Thymus (tissue), 11 donors: ENCODE measurements around the gene PNPLA7. TPM values are rescaled to one million over a fixed set of nuclear protein-coding genes. Genes with fewer than 3 reads are reported as not detected.
"Not testable (repeated sequence)": the region's sequence is repeated elsewhere in the genome, so short reads cannot be mapped to it uniquely, and the experiment has no call there.

ENCODE experiments used
- DNase-seq, 9 donors: peaks; one replicate each; pipeline ENCODE4 v3.0.0-alpha.2; 2013; ENCODE audit warnings: low spot score in 9 of 9, low read depth in 6 of 9, missing footprints in 1 of 9
- H3K27ac ChIP-seq, 2 donors: one replicate each; pipeline ENCODE4 v1.5.1; 2013; ENCODE audit warnings: control low read depth in 1 of 2, low read depth in 1 of 2, low read length in 1 of 2, mild to moderate bottlenecking in 1 of 2, moderate library complexity in 1 of 2
- H3K27me3 ChIP-seq, 2 donors: one replicate each; pipeline ENCODE4 v1.5.1; 2013; ENCODE audit warnings: low read length in 1 of 2; ENCODE audit not compliant: control insufficient read depth in 2 of 2, insufficient read depth in 1 of 2
- H3K36me3 ChIP-seq, 2 donors: one replicate each; pipeline ENCODE4 v1.5.1; 2013; ENCODE audit warnings: low read length in 1 of 2, mild to moderate bottlenecking in 1 of 2, moderate library complexity in 1 of 2; ENCODE audit not compliant: control insufficient read depth in 2 of 2, insufficient read depth in 2 of 2
- H3K4me1 ChIP-seq, 2 donors: one replicate each; pipeline ENCODE4 v1.5.1; 2013; ENCODE audit warnings: low read length in 2 of 2; ENCODE audit not compliant: control insufficient read depth in 2 of 2, insufficient read depth in 2 of 2
- H3K4me3 ChIP-seq, 2 donors: one replicate each; pipeline ENCODE4 v1.5.1; 2013; ENCODE audit warnings: low read length in 2 of 2, control low read depth in 1 of 2, mild to moderate bottlenecking in 1 of 2
- H3K9me3 ChIP-seq, 2 donors: one replicate each; pipeline ENCODE4 v1.5.1; 2013; ENCODE audit warnings: low read length in 1 of 2, mild to moderate bottlenecking in 1 of 2; ENCODE audit not compliant: control insufficient read depth in 2 of 2, insufficient read depth in 1 of 2
- whole genome bisulfite sequencing: extraction: QIAGEN DNeasy Blood & Tissue Kit; methylation state at CpG from one replicate; pipeline ENCODE4 v1.1.7; 2013; 5-methylcytosine and 5-hydroxymethylcytosine counted together
- polyA plus RNA-seq: library from polyadenylated mRNA; stranded (reverse); fragments of 200-250 nt; gene quantifications from one replicate; pipeline ENCODE4 v1.2.3, GENCODE V29; 2013
- total RNA-seq: library from RNA; stranded (reverse); fragments of 120-200 nt; gene quantifications from one replicate; pipeline ENCODE4 v1.2.4, GENCODE V29; 2013
- donor health status: healthy.

The PNPLA7 gene
- total and polyA plus RNA-seq, 2 donors, result 1.6 to 11.5 TPM

DNA sequence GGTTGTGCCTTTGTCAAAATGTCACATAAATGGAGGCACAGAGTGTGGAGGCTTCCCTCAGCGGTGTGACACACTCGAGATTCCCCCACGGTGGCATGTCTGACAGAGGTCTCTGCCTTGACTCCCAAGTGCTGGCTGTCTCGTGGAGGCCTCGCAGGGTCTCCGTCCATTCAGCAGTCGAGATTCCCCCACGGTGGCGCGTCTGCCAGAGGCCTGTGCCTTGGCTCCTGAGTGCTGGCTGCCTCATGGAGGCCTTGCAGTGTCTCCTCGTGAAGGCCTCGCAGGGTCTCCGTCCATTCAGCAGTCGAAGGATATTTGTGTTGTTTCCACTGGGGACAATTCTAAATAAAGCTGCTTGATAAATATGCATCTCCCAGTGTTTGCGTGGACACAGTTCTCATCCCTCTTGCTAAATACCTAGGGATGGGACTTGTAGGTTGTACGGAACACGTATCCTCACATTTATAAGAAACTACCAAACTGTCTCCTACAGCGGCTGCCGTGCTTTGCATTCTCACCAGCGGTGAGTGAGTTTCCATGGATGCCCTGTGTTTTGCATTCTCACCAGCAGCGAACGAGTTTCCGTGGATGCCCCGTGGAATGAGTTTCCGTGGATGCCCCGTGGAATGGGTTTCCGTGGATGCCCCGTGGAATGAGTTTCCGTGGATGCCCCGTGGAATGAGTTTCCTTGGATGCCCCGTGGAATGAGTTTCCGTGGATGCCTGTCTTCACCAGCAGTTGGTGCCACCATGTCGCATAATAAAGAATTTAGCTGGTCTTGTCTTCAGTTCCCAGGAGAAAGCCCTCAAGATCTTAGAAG, 25.8 kb downstream of the PNPLA7 start:
- no peak overlapping the region for H3K4me3 ChIP-seq
- H3K9me3 ChIP-seq, result no peaks in the 10 kb centered on the region
- H3K4me1 ChIP-seq, result no peaks in the 10 kb centered on the region
- WGBS, result 98% methylated on average over 33 of the region's 33 CpGs
- no peaks in the 10 kb centered on the region for H3K36me3 ChIP-seq
- H3K27ac ChIP-seq, result no peak overlapping the region
- DNase-seq, result no peak
- H3K27me3 ChIP-seq, result no peaks in the 10 kb centered on the region

GRCh38 chr9:137522746-137523455, 27.3 kb downstream of the PNPLA7 start:
- Histone ChIP-seq H3K36me3 (no peaks in the 10 kb centered on the region), H3K4me1 (no peaks in the 10 kb centered on the region), H3K27ac (no peak overlapping the region), H3K4me3 (no peak overlapping the region), H3K27me3 (no peaks in the 10 kb centered on the region), H3K9me3 (no peaks in the 10 kb centered on the region)
- DNase-seq, result no peak
- 97% methylated on average over 36 of the region's 36 CpGs for WGBS

DNA sequence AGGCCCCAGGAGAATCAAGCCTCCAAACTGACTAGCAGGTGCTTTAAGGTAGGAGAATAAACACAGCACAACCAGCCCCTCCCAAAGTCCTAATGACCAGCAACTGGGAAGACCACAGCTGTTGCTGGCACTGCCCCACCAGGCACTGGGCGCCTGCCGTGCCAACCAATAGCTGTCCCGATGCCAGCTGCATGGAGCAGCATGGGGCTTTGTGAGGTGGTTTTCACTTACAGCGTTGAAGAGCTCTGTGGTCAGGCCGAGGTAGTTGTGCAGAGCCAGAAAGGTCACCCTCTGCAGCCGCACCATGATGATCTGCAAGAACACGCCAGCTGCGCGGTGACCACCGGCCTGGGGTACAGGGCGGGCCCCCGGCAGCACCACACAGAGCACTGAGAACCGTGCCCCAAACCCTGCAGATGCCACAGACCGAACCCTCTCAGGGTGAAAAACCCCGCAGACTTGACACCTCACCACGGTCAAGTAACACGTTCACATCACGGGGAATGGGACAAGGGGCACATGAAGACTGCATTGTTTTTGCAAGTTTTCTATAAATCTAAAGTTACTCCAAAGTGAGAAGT, 28.7 kb downstream of the PNPLA7 start:
- H3K27me3 ChIP-seq, result no peaks in the 10 kb centered on the region
- WGBS, result 94% methylated on average over 18 of the region's 18 CpGs

DNA sequence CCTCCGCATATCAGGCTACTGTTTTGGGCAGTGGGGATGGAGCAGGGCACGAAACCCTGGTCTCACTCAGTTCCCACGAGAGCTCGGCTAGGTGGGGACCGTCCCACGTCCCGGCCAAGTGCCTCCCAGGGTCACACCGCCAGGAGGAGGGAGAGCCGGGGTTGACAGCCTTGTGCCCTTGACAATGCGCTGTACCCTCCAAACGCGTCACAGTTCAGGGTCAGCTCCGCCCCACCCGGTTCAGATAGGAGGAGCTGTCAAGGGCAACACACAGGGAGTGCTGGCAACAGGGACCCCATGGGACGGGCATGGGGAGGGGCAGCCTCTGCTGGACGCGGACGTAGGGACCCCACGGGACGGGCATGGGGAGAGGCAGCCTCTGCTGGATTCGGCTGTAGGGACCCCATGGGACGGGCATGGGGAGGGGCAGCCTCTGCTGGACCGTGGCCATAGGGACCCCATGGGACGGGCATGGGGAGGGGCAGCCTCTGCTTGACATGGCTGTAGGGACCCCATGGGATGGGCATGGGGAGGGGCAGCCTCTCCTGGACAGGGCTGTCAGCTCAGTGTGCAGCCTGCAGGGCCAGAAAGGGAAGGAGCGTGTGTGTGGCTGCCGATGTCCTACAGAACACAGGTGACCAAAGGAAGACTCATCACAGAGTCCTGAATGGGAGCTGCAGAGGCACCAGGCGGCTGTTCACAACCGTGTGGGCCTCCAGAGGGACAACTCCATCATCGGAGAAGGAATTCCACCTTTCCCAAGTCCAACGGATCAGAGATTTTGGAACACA, 29.4 kb downstream of the PNPLA7 start:
- 95% methylated on average over 30 of the region's 30 CpGs for WGBS
- no peak for DNase-seq

More for the DNA sequence above, 28.7 kb downstream of the PNPLA7 start:
- Histone ChIP-seq H3K4me1 (no peaks in the 10 kb centered on the region), H3K27ac (no peak overlapping the region), H3K9me3 (no peaks in the 10 kb centered on the region), H3K4me3 (no peak overlapping the region), H3K36me3 (no peaks in the 10 kb centered on the region)
- DNase-seq, result no peak

GRCh38 chr9:137519553-137519952, 30.6 kb downstream of the PNPLA7 start:
- Histone ChIP-seq H3K9me3 (peaks cover 0 to 4% of the 10 kb centered on the region in 2 donors), H3K27ac (no peak overlapping the region), H3K36me3 (no peaks in the 10 kb centered on the region), H3K4me3 (no peak overlapping the region), H3K4me1 (no peaks in the 10 kb centered on the region), H3K27me3 (no peaks in the 10 kb centered on the region)
- 87% methylated on average over 10 of the region's 10 CpGs for WGBS
- DNase-seq, result no peak

More for the DNA sequence above, 29.4 kb downstream of the PNPLA7 start:
- Histone ChIP-seq H3K27me3 (no peaks in the 10 kb centered on the region), H3K4me3 (no peak overlapping the region), H3K27ac (no peak overlapping the region), H3K9me3 (no peaks in the 10 kb centered on the region), H3K4me1 (no peaks in the 10 kb centered on the region), H3K36me3 (no peaks in the 10 kb centered on the region)

DNA sequence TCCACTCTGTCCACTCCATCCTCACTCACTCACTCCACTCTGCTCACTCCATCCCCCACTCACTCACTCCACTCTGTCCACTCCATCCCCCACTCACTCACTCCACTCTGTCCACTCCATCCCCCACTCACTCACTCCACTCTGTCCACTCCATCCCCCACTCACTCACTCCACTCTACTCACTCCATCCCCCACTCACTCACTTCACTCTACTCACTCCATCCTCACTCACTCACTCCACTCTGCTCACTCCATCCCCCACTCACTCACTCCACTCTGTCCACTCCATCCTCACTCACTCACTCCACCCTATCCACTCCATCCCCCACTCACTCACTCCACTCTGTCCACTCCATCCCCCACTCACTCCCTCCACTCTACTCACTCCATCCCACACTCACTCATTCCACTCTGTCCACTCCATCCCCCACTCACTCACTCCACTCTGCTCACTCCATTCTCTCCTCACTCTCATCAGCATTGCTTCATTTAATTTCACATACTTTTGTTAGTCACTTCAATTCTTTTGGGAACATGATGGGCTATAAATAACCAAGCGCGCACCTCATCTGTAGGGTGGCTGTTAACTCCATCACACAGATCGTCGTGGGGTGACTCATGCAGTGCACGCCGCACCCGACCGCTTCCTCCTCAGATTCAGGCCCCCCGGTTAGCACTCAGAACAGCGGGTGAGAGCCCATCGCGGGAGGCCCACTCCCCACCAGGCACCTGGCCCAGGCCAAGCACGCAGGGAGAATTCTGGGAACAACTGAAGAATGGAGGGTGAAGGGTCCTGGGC, 31.3 kb downstream of the PNPLA7 start:
- WGBS, result 94% methylated on average over 13 of the region's 13 CpGs

GRCh38 chr9:137516144-137516917, 33.9 kb downstream of the PNPLA7 start:
- Histone ChIP-seq H3K27me3 (no peaks in the 10 kb centered on the region), H3K27ac (no peak overlapping the region), H3K4me1 (no peaks in the 10 kb centered on the region), H3K4me3 (no peak overlapping the region), H3K9me3 (peaks cover 0 to 4% of the 10 kb centered on the region in 2 donors), H3K36me3 (no peaks in the 10 kb centered on the region)
- WGBS, result 92% methylated on average over 10 of the region's 10 CpGs
- no peak for DNase-seq

More for the DNA sequence above, 31.3 kb downstream of the PNPLA7 start:
- H3K9me3 ChIP-seq, H3K36me3 ChIP-seq, H3K4me3 ChIP-seq, H3K27me3 ChIP-seq, H3K27ac ChIP-seq, DNase-seq, H3K4me1 ChIP-seq: not testable (repeated sequence)

DNA sequence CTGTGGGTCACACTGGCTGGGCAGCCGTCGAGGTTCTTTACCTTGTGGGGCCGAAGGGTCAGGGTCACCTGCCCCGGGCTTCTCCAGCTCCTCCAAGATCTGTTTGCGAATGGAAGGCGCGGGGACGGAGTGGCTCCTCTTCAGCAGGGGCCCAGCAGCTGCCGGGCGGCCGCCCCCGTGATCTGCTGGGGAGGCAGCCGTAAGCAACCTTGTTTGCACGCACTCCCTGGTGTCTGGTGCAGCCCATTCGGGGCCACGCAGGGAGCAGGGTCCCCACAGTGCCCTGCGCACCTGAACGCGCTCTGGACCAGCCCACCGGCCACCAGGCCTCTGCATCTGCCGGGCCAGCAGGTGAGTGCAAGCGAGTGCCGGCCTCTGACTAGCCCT, 34.9 kb downstream of the PNPLA7 start:
- no peak overlapping the region for H3K4me3 ChIP-seq
- no peaks in the 10 kb centered on the region for H3K4me1 ChIP-seq
- H3K9me3 ChIP-seq, result peaks cover 0 to 4% of the 10 kb centered on the region in 2 donors
- no peak for DNase-seq
- no peaks in the 10 kb centered on the region for H3K36me3 ChIP-seq
- no peaks in the 10 kb centered on the region for H3K27me3 ChIP-seq
- 97% methylated on average over 23 of the region's 23 CpGs for WGBS
- H3K27ac ChIP-seq, result no peak overlapping the region
